ENCODE measurements around the gene BCAS3. TPM values are rescaled to one million over a fixed set of nuclear protein-coding genes. Genes with fewer than 3 reads are reported as not detected.

Gene BCAS3
- total and polyA plus RNA-seq, 12 donors: 6.1 to 21.8 (median 17.2) TPM

GRCh38 chr17:60713608-60714007, 36.0 kb downstream of the BCAS3 start:
- Histone ChIP-seq H3K4me1 (no peaks in the 10 kb centered on the region), H3K36me3 (peaks cover 0 to 36% (median 10%) of the 10 kb centered on the region in 9 donors), H3K27me3 (no peaks in the 10 kb centered on the region), H3K27ac (no peak overlapping the region), H3K4me3 (no peak overlapping the region), H3K9me3 (no peaks in the 10 kb centered on the region)
- intact Hi-C loops (cut with DNase I): loop anchor here in 2 of 10 donors (10.0 kb wide), 3 partner anchors 671 to 701 kb away; no protein-coding TSS in a partner anchor
- 98 to 99% methylated on average over 2 of the region's 2 CpGs for WGBS, 2 donors
- no peak for DNase-seq
- no peak for TF ChIP-seq CTCF (IDR thresholded peaks at IDR 0.05)
- ATAC-seq: no peak

DNA sequence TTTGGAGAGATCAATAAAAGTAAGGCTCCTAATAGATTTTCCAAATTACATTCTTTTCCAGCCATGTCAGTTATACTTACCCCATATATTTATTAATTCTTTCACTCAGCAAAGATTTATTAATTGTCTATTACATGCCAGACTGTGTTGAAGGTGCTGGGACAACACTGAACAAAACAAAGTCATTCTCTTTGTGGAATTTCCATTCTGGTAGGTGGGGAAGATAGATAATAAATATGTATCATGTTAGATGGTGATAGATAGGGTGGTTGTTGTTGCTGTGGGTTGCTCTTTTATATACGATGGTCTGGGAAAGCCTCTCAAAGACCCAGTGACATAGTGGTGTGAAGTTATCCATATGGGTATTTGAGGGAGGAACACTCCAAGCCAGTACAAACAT, 39.1 kb downstream of the BCAS3 start:
- Histone ChIP-seq H3K27me3 (no peaks in the 10 kb centered on the region), H3K9me3 (no peaks in the 10 kb centered on the region), H3K4me1 (peaks cover 0 to 5% (median 0%) of the 10 kb centered on the region in 9 donors), H3K36me3 (peaks cover 0 to 9% (median 0%) of the 10 kb centered on the region in 9 donors), H3K27ac (no peak overlapping the region), H3K4me3 (no peak overlapping the region)
- TF ChIP-seq CTCF (IDR thresholded peaks at IDR 0.05): no peak
- intact Hi-C loops (cut with DNase I): loop anchor here in 3 of 10 donors (5.0 to 10.0 kb wide), 4 partner anchors 668 to 1121 kb away; no protein-coding TSS in a partner anchor
- no peak for ATAC-seq
- DNase-seq: no peak
- WGBS, 2 donors: 87 to 88% methylated on average over 1 of the region's 1 CpG

DNA sequence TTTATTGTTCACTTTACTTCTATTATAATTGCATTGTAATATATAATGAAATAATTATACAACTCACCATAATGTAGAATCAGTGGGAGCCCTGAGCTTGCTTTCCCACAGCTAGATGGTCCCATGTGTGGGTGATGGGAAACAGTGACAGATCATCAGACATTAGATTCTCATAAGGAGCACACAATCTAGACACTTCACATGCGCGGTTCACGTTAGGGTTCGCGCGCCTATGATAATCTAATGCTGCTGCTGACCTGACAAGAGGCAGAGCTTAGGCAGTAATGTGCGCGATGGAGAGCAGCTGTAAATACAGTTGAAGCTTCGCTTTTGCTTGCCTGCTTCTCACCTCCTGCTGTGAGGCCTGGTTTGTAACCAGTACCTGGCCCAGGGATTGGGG, 40.2 kb downstream of the BCAS3 start:
- DNase-seq (no peak), ATAC-seq (no peak)
- H3K36me3 ChIP-seq: peaks cover 0 to under 1% (median 0%) of the 10 kb centered on the region in 9 donors
- no peaks in the 10 kb centered on the region for H3K27me3 ChIP-seq
- peaks cover 0 to 5% (median 0%) of the 10 kb centered on the region in 9 donors for H3K4me1 ChIP-seq
- intact Hi-C loops (cut with DNase I): loop anchor here in 3 of 10 donors (5.0 to 10.0 kb wide), 4 partner anchors 667 to 1119 kb away; no protein-coding TSS in a partner anchor
- TF ChIP-seq CTCF (IDR thresholded peaks at IDR 0.05): no peak
- no peak overlapping the region for H3K4me3 ChIP-seq
- H3K9me3 ChIP-seq: no peaks in the 10 kb centered on the region
- WGBS, 2 donors: 87 to 88% methylated on average over 9 of the region's 9 CpGs
- no peak overlapping the region for H3K27ac ChIP-seq

DNA sequence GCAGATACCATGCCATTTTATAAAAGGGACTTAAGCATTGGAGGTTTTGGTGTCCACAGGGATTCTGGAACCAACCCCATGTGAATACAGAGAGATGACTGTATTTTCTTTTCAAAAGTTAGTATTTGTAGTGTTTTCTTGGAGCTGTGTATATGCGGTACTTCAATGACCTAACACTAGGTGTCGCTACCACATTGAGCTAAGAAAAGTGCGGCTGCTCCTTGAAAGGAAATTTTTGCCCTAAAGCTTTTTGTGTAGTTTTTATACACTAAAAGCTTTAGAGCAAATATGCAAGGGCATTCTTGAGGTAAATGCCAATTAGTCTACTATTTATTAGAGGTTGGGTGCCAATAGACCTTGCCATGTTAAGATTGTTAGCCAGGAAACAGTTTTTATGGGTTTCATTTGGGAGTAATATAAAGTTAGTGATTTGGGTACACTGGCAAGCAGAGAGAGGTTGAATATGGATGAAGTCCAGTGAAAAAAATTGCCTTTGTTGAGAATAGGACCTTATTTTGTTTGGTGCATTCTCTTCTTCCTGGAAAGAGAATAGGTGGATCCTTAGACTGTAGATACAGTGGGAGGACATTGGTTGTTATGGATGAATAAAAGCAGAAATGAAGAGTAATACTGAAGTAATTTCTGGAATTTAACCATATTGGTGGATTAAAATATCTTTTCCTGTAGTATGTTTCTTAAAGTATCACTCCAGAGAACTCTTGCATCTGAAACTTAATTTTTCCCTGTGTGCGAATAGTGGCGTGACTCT, 43.3 kb downstream of the BCAS3 start:
- peak in 1 of 2 donors; percentile 24 for DNase-seq
- Histone ChIP-seq H3K27me3 (no peaks in the 10 kb centered on the region), H3K27ac (no peak overlapping the region), H3K36me3 (no peaks in the 10 kb centered on the region), H3K4me3 (no peak overlapping the region), H3K4me1 (peaks cover 0 to 5% (median 0%) of the 10 kb centered on the region in 9 donors), H3K9me3 (no peaks in the 10 kb centered on the region)
- peak; percentile 77 to 94 (median 89) for TF ChIP-seq CTCF (IDR thresholded peaks at IDR 0.05)
- intact Hi-C loops (cut with DNase I): loop anchor here in 9 of 10 donors (2.0 to 10.0 kb wide), 11 partner anchors 274 to 1114 kb away; partner anchors contain the start of gene TBX2 (in 1 of the 9)
- 37 to 40% methylated on average over 5 of the region's 5 CpGs for WGBS, 2 donors
- peak in 2 of 8 donors; percentile 42 to 59 for ATAC-seq

Measured in heart right ventricle (tissue), 16 donors.